PC-9 (cell line): Measurements from ENCODE around the gene NDST1. TPM values are rescaled to one million over a fixed set of nuclear protein-coding genes. Genes with fewer than 3 reads are reported as not detected.

Experiments
- BruUV-seq: library from RNA; stranded (reverse); fragments of 400-500 nt; replicated peaks from 2 replicates; lab custom pipeline; 2021; lab: Mats Ljungman, UMichigan
- CTCF ChIA-PET: fragments of 300-600 bp; sonication (Branson Sonifier 250); formaldehyde crosslinking; loops from one replicate; lab custom pipeline; 2022; ENCODE audit warnings: antibody characterized with exemption; lab: Charles Lee
- POLR2A ChIA-PET: fragments of 300-600 bp; sonication (Branson Sonifier 250); formaldehyde crosslinking; loops from one replicate; lab custom pipeline; 2022; ENCODE audit warnings: antibody characterized with exemption; ENCODE audit not compliant: unreplicated experiment; lab: Charles Lee
- DNase-seq, 2 experiments: peaks; one replicate each; pipeline versions ENCODE4 v3.0.0 to v3.0.0-alpha.2; 2015 to 2022; ENCODE audit warnings: mixed read lengths in 1 of 2
- H2AFZ ChIP-seq: fragments of 200-600 bp; sonication (generic); 2 replicates; pipeline ENCODE4 v1.8.1; 2017; ENCODE audit warnings: antibody characterized with exemption
- H3F3A ChIP-seq: fragments of 200-600 bp; sonication (generic); 2 replicates; pipeline ENCODE4 v1.8.1; 2017; ENCODE audit warnings: antibody characterized with exemption, mild to moderate bottlenecking, low read depth; ENCODE audit not compliant: insufficient read depth
- H3K27ac ChIP-seq: fragments of 200-600 bp; sonication (generic); 2 replicates; pipeline ENCODE4 v1.6.1; 2016; ENCODE audit warnings: mixed run types
- H3K27me3 ChIP-seq: fragments of 200-600 bp; sonication (generic); 2 replicates; pipeline ENCODE4 v1.6.1; 2016; ENCODE audit warnings: low read depth, mixed run types; ENCODE audit not compliant: insufficient read depth
- H3K36me3 ChIP-seq: fragments of 200-600 bp; sonication (generic); 2 replicates; pipeline ENCODE4 v1.6.1; 2016; ENCODE audit warnings: low read depth, mixed run types
- H3K4me1 ChIP-seq: fragments of 200-600 bp; sonication (generic); replicated peaks from 2 replicates; pipeline ENCODE4 v1.6.1; 2016; ENCODE audit warnings: mixed run types; ENCODE audit not compliant: insufficient read depth
- H3K4me2 ChIP-seq: fragments of 200-600 bp; sonication (generic); 2 replicates; pipeline ENCODE4 v1.6.1; 2017; ENCODE audit warnings: mixed run types
- H3K4me3 ChIP-seq: fragments of 200-600 bp; sonication (generic); 2 replicates; pipeline ENCODE4 v1.6.1; 2016; ENCODE audit warnings: mixed run types
- H3K79me2 ChIP-seq: fragments of 200-600 bp; sonication (generic); 2 replicates; pipeline ENCODE4 v1.6.1; 2017; ENCODE audit warnings: low read depth, mixed run types
- H3K9me2 ChIP-seq: fragments of 200-600 bp; sonication (generic); 2 replicates; pipeline ENCODE4 v1.8.1; 2017; ENCODE audit warnings: mild to moderate bottlenecking; ENCODE audit not compliant: insufficient read depth
- H3K9me3 ChIP-seq: fragments of 200-600 bp; sonication (generic); 2 replicates; pipeline ENCODE4 v1.8.1; 2016; ENCODE audit warnings: low read depth; ENCODE audit not compliant: insufficient read depth
- H4K20me1 ChIP-seq: fragments of 200-600 bp; sonication (generic); 2 replicates; pipeline ENCODE4 v1.8.1; 2017; ENCODE audit not compliant: insufficient read depth
- EZH2 ChIP-seq: fragments of 200-600 bp; sonication (generic); IDR thresholded peaks from 2 replicates; pipeline ENCODE4 v1.8.0; 2017; ENCODE audit warnings: antibody characterized with exemption, low read depth
- intact Hi-C: fragments of 100-400 bp; cut with micrococcal nuclease; formaldehyde crosslinking; loops from one replicate; pipeline ENCODE4 v1.10.0; 2022; ENCODE audit not compliant: unreplicated experiment
- total RNA-seq: library from RNA; stranded (reverse); gene quantifications from 2 replicates; pipeline ENCODE4 v1.2.3, GENCODE V29; 2021
- TF ChIP-seq, protein P1 (sequence below): fragments of 200-600 bp; sonication (generic); conservative IDR thresholded peaks from 2 replicates; pipeline ENCODE4 v1.6.1; 2017; ENCODE audit warnings: mixed run types, antibody characterized with exemption, mild to moderate bottlenecking, moderate library complexity

The NDST1 gene
- total RNA-seq, 1 experiment from 2014 or later = 94.3 TPM

DNA sequence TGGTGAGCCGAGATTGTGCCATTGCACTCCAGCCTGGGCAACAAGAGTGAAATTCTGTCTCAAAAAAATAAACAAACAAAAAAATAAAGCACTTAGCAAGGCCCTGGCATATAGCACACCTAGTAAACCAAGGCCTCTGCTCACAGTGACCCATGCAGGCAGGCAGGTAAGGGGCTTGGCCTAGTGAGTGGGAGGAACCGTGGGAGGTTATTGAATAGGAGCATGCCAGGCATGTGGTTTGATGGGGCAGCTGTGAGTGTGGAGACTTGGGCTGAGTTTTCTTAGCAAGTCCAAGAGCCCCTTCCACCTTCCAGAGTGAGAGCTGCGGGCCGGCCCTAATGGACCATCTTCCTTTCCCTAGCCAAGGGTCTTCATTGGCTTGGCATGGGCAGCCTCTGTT lies 4.5 kb upstream of the NDST1 start:
- BruUV-seq = no TSS peak
- ChIA-PET CTCF (no interaction called here), POLR2A (no interaction called here)
- Histone ChIP-seq H4K20me1 (peaks cover 85% of the 10 kb centered on the region), H3K4me1 (no peaks in the 10 kb centered on the region), H3K4me2 (no peak overlapping the region), H3K36me3 (no peaks in the 10 kb centered on the region), H3K9me2 (no peaks in the 10 kb centered on the region), H3K9me3 (no peaks in the 10 kb centered on the region), H3K27me3 (no peaks in the 10 kb centered on the region), H3K79me2 (peaks cover 92% of the 10 kb centered on the region), H2AFZ (no peak overlapping the region), H3K27ac (no peak overlapping the region), H3K4me3 (no peak overlapping the region), H3F3A (no peaks in the 10 kb centered on the region)
- intact Hi-C loops = no loop called here
- no peak for DNase-seq
- TF ChIP-seq, protein P1, sequence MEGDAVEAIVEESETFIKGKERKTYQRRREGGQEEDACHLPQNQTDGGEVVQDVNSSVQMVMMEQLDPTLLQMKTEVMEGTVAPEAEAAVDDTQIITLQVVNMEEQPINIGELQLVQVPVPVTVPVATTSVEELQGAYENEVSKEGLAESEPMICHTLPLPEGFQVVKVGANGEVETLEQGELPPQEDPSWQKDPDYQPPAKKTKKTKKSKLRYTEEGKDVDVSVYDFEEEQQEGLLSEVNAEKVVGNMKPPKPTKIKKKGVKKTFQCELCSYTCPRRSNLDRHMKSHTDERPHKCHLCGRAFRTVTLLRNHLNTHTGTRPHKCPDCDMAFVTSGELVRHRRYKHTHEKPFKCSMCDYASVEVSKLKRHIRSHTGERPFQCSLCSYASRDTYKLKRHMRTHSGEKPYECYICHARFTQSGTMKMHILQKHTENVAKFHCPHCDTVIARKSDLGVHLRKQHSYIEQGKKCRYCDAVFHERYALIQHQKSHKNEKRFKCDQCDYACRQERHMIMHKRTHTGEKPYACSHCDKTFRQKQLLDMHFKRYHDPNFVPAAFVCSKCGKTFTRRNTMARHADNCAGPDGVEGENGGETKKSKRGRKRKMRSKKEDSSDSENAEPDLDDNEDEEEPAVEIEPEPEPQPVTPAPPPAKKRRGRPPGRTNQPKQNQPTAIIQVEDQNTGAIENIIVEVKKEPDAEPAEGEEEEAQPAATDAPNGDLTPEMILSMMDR = no peak
- no peak for TF ChIP-seq EZH2

- Histone ChIP-seq H2AFZ (no peak overlapping the region), H3K9me3 (no peaks in the 10 kb centered on the region), H4K20me1 (peaks cover 85% of the 10 kb centered on the region), H3K9me2 (no peaks in the 10 kb centered on the region), H3K27me3 (no peaks in the 10 kb centered on the region), H3K4me1 (no peaks in the 10 kb centered on the region), H3K27ac (no peak overlapping the region), H3K4me3 (no peak overlapping the region), H3K36me3 (no peaks in the 10 kb centered on the region), H3F3A (no peaks in the 10 kb centered on the region), H3K79me2 (peaks cover 92% of the 10 kb centered on the region), H3K4me2 (no peak overlapping the region)
- intact Hi-C loops = no loop called here
- ChIA-PET POLR2A (no interaction called here), CTCF (no interaction called here)
- DNase-seq = no peak
- no peak for TF ChIP-seq EZH2
- TF ChIP-seq, protein P1 = no peak
- BruUV-seq = no TSS peak
Observed at GRCh38 chr5:150503977-150504620, 3.8 kb upstream of the NDST1 start.

DNA sequence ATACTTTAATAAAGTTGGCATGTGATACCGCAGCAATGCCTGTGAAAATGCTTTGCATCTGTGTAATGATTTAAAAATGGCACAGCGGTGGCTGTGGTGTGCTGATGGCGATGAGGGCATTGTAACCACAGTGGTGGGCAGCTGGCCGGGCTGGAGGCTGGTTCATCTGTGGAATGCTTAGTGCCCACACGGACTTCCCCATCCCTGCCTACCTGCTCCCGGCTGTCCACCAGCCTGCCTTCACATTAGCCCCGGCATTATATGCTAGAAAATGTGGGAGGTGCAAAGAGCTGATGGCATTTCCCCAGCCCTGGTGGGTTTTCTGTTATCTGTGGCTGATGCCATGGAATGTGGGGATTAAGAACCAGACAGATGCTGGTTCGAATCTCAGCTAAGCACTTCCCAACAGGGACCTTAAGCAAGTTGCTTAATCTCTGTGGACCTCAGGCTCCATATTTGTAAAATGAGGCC lies 2.9 kb upstream of the NDST1 start:
- DNase-seq = no peak
- Histone ChIP-seq H4K20me1 (peaks cover 85% of the 10 kb centered on the region), H3K36me3 (no peaks in the 10 kb centered on the region), H3K79me2 (peaks cover 85% of the 10 kb centered on the region), H3K9me3 (no peaks in the 10 kb centered on the region), H2AFZ (no peak overlapping the region), H3K4me3 (no peak overlapping the region), H3K4me1 (0 out of 2 replicates have a peak, but pooled peaks cover 1% of the 10 kb centered on the region), H3K4me2 (no peak overlapping the region), H3K27me3 (no peaks in the 10 kb centered on the region), H3K27ac (no peak overlapping the region), H3K9me2 (no peaks in the 10 kb centered on the region), H3F3A (no peaks in the 10 kb centered on the region)
- ChIA-PET POLR2A (interaction anchor here (0.7 kb wide), 2 partner anchors 15 to 845 kb away, joined by 3 read pairs; no protein-coding TSS in a partner anchor), CTCF (no interaction called here)
- no TSS peak for BruUV-seq
- no peak for TF ChIP-seq EZH2
- TF ChIP-seq, protein P1 = no peak
- intact Hi-C loops = no loop called here
